ENCODE measurements around the gene CUX1. TPM values are rescaled to one million over a fixed set of nuclear protein-coding genes. Genes with fewer than 3 reads are reported as not detected.

Gene CUX1
- total RNA-seq, 1 experiment from 2014 or later = 64.3 TPM

- no peak overlapping the region for H3K4me3 Mint-ChIP-seq
- no peak for TF ChIP-seq ARID4B (CRISPR knock-in tag; IDR thresholded peaks at IDR 0.05; ENCODE audit: borderline replicate concordance)
- TF ChIP-seq NFYB (CRISPR knock-in tag; conservative IDR thresholded peaks at IDR 0.05; ENCODE audit: low read depth) = no peak
- TF ChIP-seq CDX4 (CRISPR knock-in tag; IDR thresholded peaks at IDR 0.05; ENCODE audit: borderline replicate concordance) = no peak
- TF ChIP-seq, protein P1, sequence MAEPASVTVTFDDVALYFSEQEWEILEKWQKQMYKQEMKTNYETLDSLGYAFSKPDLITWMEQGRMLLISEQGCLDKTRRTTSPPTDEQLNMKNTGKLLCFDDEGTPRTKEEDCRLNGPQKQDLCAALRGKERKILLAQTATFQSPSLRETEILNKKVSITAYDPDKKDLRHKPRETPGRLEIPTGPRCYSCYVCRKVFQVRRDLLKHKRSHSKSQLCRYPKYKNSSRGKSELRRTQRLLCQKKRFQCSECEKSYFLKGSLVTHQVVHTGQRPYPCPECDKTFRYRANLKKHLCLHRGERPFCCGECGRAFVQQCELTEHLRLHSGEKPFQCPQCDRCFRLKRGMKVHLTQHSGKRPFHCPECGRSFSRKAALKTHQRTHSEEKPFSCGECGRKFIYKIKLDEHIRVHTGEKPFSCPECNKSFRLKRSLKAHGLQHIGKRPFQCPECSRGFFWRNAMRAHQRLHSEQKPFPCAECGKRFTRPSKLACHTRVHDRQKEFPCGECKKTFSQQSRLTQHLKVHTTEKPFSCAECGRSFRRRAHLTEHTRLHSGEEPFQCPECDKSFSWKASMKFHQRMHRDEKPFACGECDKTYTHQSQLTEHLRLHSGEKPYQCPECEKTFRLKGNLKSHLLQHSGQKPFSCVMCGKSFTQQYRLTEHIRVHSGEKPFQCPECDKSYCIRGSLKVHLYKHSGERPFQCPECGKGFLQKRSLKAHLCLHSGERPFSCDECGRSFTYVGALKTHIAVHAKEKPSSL (CRISPR knock-in tag; conservative IDR thresholded peaks at IDR 0.05) = no peak
- TF ChIP-seq ZNF232 (CRISPR knock-in tag; IDR thresholded peaks at IDR 0.05) = no peak
- TF ChIP-seq GABPB1 (CRISPR knock-in tag; IDR thresholded peaks at IDR 0.05) = no peak
- TF ChIP-seq, protein P2, sequence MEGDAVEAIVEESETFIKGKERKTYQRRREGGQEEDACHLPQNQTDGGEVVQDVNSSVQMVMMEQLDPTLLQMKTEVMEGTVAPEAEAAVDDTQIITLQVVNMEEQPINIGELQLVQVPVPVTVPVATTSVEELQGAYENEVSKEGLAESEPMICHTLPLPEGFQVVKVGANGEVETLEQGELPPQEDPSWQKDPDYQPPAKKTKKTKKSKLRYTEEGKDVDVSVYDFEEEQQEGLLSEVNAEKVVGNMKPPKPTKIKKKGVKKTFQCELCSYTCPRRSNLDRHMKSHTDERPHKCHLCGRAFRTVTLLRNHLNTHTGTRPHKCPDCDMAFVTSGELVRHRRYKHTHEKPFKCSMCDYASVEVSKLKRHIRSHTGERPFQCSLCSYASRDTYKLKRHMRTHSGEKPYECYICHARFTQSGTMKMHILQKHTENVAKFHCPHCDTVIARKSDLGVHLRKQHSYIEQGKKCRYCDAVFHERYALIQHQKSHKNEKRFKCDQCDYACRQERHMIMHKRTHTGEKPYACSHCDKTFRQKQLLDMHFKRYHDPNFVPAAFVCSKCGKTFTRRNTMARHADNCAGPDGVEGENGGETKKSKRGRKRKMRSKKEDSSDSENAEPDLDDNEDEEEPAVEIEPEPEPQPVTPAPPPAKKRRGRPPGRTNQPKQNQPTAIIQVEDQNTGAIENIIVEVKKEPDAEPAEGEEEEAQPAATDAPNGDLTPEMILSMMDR (IDR thresholded peaks at IDR 0.05) = no peak
- TF ChIP-seq CREB1 (CRISPR knock-in tag; IDR thresholded peaks at IDR 0.05) = no peak
- TF ChIP-seq HMGA2 (CRISPR knock-in tag; IDR thresholded peaks at IDR 0.05) = no peak
- TF ChIP-seq SOX15 (CRISPR knock-in tag; IDR thresholded peaks at IDR 0.05) = no peak
- TF ChIP-seq, protein P3, sequence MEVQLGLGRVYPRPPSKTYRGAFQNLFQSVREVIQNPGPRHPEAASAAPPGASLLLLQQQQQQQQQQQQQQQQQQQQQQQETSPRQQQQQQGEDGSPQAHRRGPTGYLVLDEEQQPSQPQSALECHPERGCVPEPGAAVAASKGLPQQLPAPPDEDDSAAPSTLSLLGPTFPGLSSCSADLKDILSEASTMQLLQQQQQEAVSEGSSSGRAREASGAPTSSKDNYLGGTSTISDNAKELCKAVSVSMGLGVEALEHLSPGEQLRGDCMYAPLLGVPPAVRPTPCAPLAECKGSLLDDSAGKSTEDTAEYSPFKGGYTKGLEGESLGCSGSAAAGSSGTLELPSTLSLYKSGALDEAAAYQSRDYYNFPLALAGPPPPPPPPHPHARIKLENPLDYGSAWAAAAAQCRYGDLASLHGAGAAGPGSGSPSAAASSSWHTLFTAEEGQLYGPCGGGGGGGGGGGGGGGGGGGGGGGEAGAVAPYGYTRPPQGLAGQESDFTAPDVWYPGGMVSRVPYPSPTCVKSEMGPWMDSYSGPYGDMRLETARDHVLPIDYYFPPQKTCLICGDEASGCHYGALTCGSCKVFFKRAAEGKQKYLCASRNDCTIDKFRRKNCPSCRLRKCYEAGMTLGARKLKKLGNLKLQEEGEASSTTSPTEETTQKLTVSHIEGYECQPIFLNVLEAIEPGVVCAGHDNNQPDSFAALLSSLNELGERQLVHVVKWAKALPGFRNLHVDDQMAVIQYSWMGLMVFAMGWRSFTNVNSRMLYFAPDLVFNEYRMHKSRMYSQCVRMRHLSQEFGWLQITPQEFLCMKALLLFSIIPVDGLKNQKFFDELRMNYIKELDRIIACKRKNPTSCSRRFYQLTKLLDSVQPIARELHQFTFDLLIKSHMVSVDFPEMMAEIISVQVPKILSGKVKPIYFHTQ (CRISPR knock-in tag; IDR thresholded peaks at IDR 0.05) = no peak
- TF ChIP-seq, protein P4, sequence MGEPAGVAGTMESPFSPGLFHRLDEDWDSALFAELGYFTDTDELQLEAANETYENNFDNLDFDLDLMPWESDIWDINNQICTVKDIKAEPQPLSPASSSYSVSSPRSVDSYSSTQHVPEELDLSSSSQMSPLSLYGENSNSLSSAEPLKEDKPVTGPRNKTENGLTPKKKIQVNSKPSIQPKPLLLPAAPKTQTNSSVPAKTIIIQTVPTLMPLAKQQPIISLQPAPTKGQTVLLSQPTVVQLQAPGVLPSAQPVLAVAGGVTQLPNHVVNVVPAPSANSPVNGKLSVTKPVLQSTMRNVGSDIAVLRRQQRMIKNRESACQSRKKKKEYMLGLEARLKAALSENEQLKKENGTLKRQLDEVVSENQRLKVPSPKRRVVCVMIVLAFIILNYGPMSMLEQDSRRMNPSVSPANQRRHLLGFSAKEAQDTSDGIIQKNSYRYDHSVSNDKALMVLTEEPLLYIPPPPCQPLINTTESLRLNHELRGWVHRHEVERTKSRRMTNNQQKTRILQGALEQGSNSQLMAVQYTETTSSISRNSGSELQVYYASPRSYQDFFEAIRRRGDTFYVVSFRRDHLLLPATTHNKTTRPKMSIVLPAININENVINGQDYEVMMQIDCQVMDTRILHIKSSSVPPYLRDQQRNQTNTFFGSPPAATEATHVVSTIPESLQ (CRISPR knock-in tag; IDR thresholded peaks at IDR 0.05) = no peak
- TF ChIP-seq MAX (CRISPR knock-in tag; IDR thresholded peaks at IDR 0.05) = no peak
- TF ChIP-seq AFF4 (CRISPR knock-in tag; IDR thresholded peaks at IDR 0.05; ENCODE audit: borderline replicate concordance) = no peak
- no peak for TF ChIP-seq ZNF281 (CRISPR knock-in tag; IDR thresholded peaks at IDR 0.05)
- TF ChIP-seq SP1 (CRISPR knock-in tag; conservative IDR thresholded peaks at IDR 0.05) = no peak
- TF ChIP-seq RORB (CRISPR knock-in tag; IDR thresholded peaks at IDR 0.05) = no peak
- no peaks in the 10 kb centered on the region for H3K27me3 Mint-ChIP-seq (ENCODE audit: low read depth)
- DNase-seq (ENCODE audit: low spot score) (no peak), ATAC-seq (no peak)
- H3K4me1 Mint-ChIP-seq = no peaks in the 10 kb centered on the region
- H3K36me3 Mint-ChIP-seq = peaks cover 52% of the 10 kb centered on the region
- H3K27ac Mint-ChIP-seq = no peak overlapping the region
- POLR2A ChIA-PET = no interaction called here
- CTCF ChIA-PET = no interaction called here
- H3K9me3 Mint-ChIP-seq = no peaks in the 10 kb centered on the region
Measured at GRCh38 chr7:102204212-102204611, 386.8 kb downstream of the CUX1 start.
